HepG2 (cell line): Measurements from ENCODE around the gene GPC6. TPM values are rescaled to one million over a fixed set of nuclear protein-coding genes. Genes with fewer than 3 reads are reported as not detected.

Source experiments
- ARID3A ChIP-seq: IDR thresholded peaks from 2 replicates; pipeline ENCODE4 v1.6.1; 2012; ENCODE audit warnings: low read depth, low read length, improper control_type of control experiment
- ATF7 ChIP-seq, 2 experiments: fragments of 450-650 bp in 1 of 2; sonication (generic) in 1 of 2; formaldehyde crosslinking in 1 of 2; IDR thresholded peaks; 2 replicates each; pipeline versions ENCODE4 v1.4.0 to v1.6.1; 2016 to 2020; ENCODE audit warnings: antibody characterized with exemption in 1 of 2, mild to moderate bottlenecking in 1 of 2, missing genetic modification reagents in 1 of 2
- CSRNP2 ChIP-seq: sonication (generic); formaldehyde crosslinking; conservative IDR thresholded peaks from 2 replicates; pipeline ENCODE4 v1.8.0; 2022; ENCODE audit warnings: low read depth, missing genetic modification reagents
- DPF2 ChIP-seq: sonication (generic); formaldehyde crosslinking; IDR thresholded peaks from 2 replicates; pipeline ENCODE4 v1.4.0; 2020; ENCODE audit warnings: mild to moderate bottlenecking, low read depth, missing genetic modification reagents, borderline replicate concordance
- GPN1 ChIP-seq: sonication (generic); formaldehyde crosslinking; IDR thresholded peaks from 2 replicates; pipeline ENCODE4 v1.5.1; 2020; ENCODE audit warnings: missing genetic modification reagents, borderline replicate concordance
- HDAC2 ChIP-seq: sonication (generic); formaldehyde crosslinking; IDR thresholded peaks from 2 replicates; pipeline ENCODE4 v1.4.0; 2020; ENCODE audit warnings: missing genetic modification reagents
- JUNB ChIP-seq: sonication (generic); formaldehyde crosslinking; IDR thresholded peaks from 2 replicates; pipeline ENCODE4 v1.8.0; 2022; ENCODE audit warnings: missing genetic modification reagents, mild to moderate bottlenecking, borderline replicate concordance
- KDM4B ChIP-seq: sonication (generic); formaldehyde crosslinking; IDR thresholded peaks from 2 replicates; pipeline ENCODE4 v1.4.0; 2020; ENCODE audit warnings: missing genetic modification reagents
- NR2C2 ChIP-seq: sonication (generic); formaldehyde crosslinking; IDR thresholded peaks from 2 replicates; pipeline ENCODE4 v1.4.0; 2020; ENCODE audit warnings: missing genetic modification reagents, mild to moderate bottlenecking, moderate library complexity, borderline replicate concordance
- RXRA ChIP-seq: sonication (generic); formaldehyde crosslinking; IDR thresholded peaks from 2 replicates; pipeline ENCODE4 v1.5.1; 2020; ENCODE audit warnings: missing genetic modification reagents
- TAF15 ChIP-seq: fragments of 200-400 bp; formaldehyde crosslinking; IDR thresholded peaks from one replicate; pipeline ENCODE4 v1.6.1; 2018; ENCODE audit warnings: mild to moderate bottlenecking, low read depth, low read length; ENCODE audit not compliant: poor library complexity, severe bottlenecking
- TEAD3 ChIP-seq: optimal IDR thresholded peaks from 2 replicates; pipeline ENCODE3; 2016; ENCODE audit warnings: borderline replicate concordance
- THAP11 ChIP-seq: IDR thresholded peaks from 2 replicates; pipeline ENCODE4 v1.6.1; 2016; ENCODE audit warnings: missing biosample characterization, missing genetic modification reagents
- ZBTB43 ChIP-seq: sonication (generic); formaldehyde crosslinking; conservative IDR thresholded peaks from 2 replicates; pipeline ENCODE4 v1.4.0; 2020; ENCODE audit warnings: missing genetic modification reagents
- ZBTB8A ChIP-seq: sonication (generic); formaldehyde crosslinking; IDR thresholded peaks from 2 replicates; pipeline ENCODE4 v1.4.0; 2020; ENCODE audit warnings: mild to moderate bottlenecking, low read depth, missing genetic modification reagents, borderline replicate concordance
- ZNF275 ChIP-seq: sonication (generic); formaldehyde crosslinking; IDR thresholded peaks from 2 replicates; pipeline ENCODE4 v1.8.0; 2022; ENCODE audit warnings: missing genetic modification reagents, mild to moderate bottlenecking, inconsistent platforms, borderline replicate concordance
- ZNF276 ChIP-seq: sonication (generic); formaldehyde crosslinking; IDR thresholded peaks from 2 replicates; pipeline ENCODE4 v1.4.0; 2020; ENCODE audit warnings: mild to moderate bottlenecking, low read depth, missing genetic modification reagents
- ZNF546 ChIP-seq: sonication (generic); formaldehyde crosslinking; conservative IDR thresholded peaks from 2 replicates; pipeline ENCODE4 v1.8.1; 2023; ENCODE audit warnings: mild to moderate bottlenecking, missing genetic modification reagents
- ZNF597 ChIP-seq: sonication (generic); formaldehyde crosslinking; IDR thresholded peaks from 2 replicates; pipeline ENCODE4 v1.5.0; 2020; ENCODE audit warnings: missing genetic modification reagents
- ZSCAN20 ChIP-seq: sonication (generic); formaldehyde crosslinking; IDR thresholded peaks from 2 replicates; pipeline ENCODE4 v1.4.0; 2020; ENCODE audit warnings: missing genetic modification reagents, mild to moderate bottlenecking, borderline replicate concordance
- polyA plus RNA-seq, 8 experiments: library from polyadenylated mRNA; depleted of rRNA in 3 of 8; stranded (reverse) in 7 of 8; unstranded in 1 of 8; fragments of >200 nt; fragmentation: Illumina TruSeq in 4 of 8; extraction: Trizol in 4 of 8; gene quantifications; 2 replicates each; pipeline versions ENCODE4 v1.2.1 to v1.2.3, GENCODE V29; 2011 to 2016; ENCODE audit warnings: low read depth in 4 of 8, missing spikeins in 1 of 8, mixed read lengths in 1 of 8; ENCODE audit not compliant: insufficient read depth in 1 of 8
- total RNA-seq, 5 experiments: library from RNA; depleted of rRNA; stranded (reverse); fragments of >200 nt; fragmentation: Illumina TruSeq; extraction: Trizol; gene quantifications; 2 replicates each; pipeline ENCODE4 v1.2.3, GENCODE V29; 2016; ENCODE audit warnings: low read depth in 1 of 5

The GPC6 gene
- total and polyA plus RNA-seq, 2 of the 13 experiments (the other 11 are each of a cell fraction or from before 2014, with no cell fraction given): 24.5 to 33.9 TPM

- TF ChIP-seq RXRA (CRISPR knock-in tag) (no peak), DPF2 (no peak), ZBTB43 (no peak), ZNF276 (CRISPR knock-in tag) (no peak), ATF7 (IDR thresholded peaks at IDR 0.05) (peak; percentile 78), ATF7 (CRISPR knock-in tag; IDR thresholded peaks at IDR 0.05) (no peak), TEAD3 (CRISPR knock-in tag) (peak; percentile 41), ZNF546 (CRISPR knock-in tag) (no peak), KDM4B (CRISPR knock-in tag) (peak; percentile 46; the same call in 1 of the 2 replicates), ZNF275 (CRISPR knock-in tag) (no peak), JUNB (CRISPR knock-in tag) (no peak), THAP11 (0 out of 2 replicates have a peak, but pooled peaks have one; percentile 27), NR2C2 (CRISPR knock-in tag) (no peak), ZSCAN20 (CRISPR knock-in tag) (no peak), ZBTB8A (CRISPR knock-in tag) (no peak), CSRNP2 (no peak), TAF15 (no peak), ZNF597 (CRISPR knock-in tag) (no peak), GPN1 (CRISPR knock-in tag) (no peak), ARID3A (peak; percentile 29; the same call in 1 of the 2 replicates), HDAC2 (CRISPR knock-in tag) (no peak)
These were observed 1135.9 kb downstream of the GPC6 start (continued) for GRCh38 chr13:94362411-94362909.
